Stimulated activated CD4-positive, alpha-beta T cell treated with anti-CD3 and anti-CD28 coated beads, Interleukin-4, amount 100 ng/mL, for 1 hour (primary cell): ENCODE data around the gene SPRR2A.
"Not testable (repeated sequence)": the region's sequence is repeated elsewhere in the genome, so short reads cannot be mapped to it uniquely, and the experiment has no call there.

Experiments
- DNase-seq: peaks from one replicate; pipeline ENCODE4 v3.0.0-alpha.2; 2020

The SPRR2A gene

DNA sequence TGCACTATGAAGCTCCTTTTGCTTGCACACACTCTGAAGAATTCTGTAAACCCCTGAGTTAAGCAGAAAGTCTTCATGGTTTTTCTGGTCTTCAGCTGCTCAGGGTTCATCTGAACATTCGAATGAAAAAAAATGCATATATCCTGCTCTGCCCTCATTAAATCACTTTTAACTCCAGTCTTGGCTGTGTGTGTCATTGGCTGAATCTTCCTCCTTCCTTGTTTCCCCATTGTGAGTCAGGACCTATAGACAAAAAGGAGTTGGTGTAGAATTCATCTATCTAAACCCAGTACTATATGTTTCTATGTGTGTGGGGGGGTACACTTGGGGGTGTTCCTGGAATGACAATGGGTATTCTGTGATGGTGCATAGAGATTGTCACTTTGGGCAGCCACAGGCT lies 32.9 kb downstream of the SPRR2A start:
- no peak for DNase-seq

DNA sequence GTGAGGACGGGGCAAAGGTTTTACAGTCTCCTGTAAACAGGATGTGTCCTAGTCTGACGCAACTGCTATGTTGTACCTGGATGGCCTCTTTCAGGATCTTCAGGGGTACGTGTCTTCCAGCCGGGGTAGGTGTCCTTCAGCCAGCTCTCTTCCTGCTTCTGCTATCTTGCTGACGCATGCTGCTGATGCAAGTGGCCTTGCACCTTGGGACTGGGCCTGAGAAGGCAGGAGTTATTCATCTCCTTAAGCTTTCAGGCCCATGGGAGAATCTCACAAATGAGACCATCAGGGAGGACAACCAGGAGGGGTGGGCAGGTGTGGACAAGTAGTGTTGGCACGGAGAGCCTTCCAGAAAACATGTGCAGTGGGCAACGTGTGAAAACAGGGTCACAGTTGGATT lies 34.2 kb downstream of the SPRR2A start:
- no peak for DNase-seq

GRCh38 chr1:153022340-153022739 lies 35.0 kb downstream of the SPRR2A start:
- DNase-seq, result not testable (repeated sequence)

DNA sequence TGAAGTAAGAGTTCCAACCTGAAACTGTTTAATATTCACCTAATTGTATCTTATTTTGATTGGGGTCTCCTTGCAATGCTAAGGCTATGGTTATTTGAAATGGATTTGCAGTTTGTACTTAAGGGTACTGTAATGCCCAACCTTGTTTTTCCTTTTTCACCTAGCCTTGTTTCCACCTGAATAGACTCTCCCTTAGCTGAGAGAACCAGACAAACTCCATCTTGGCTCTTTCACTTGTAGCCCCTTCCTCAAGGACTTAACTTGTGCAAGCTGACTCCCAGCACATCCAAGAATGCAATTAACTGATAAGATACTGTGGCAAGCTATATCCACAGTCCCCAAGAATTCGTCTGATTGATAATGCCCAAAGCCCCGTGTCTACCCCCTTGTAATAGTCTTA lies 35.5 kb downstream of the SPRR2A start:
- DNase-seq, result not testable (repeated sequence)

GRCh38 chr1:153011235-153011758 lies 46.0 kb downstream of the SPRR2A start:
- DNase-seq, result not testable (repeated sequence)
